Endothelial cell of umbilical vein (primary cell): Measurements from ENCODE around the gene GRIN2D. TPM values are rescaled to one million over a fixed set of nuclear protein-coding genes. Genes with fewer than 3 reads are reported as not detected.

Experiments
- BruUV-seq: library from RNA; stranded (reverse); fragments of 400-500 nt; replicated peaks from 2 replicates; lab custom pipeline; 2021; lab: Mats Ljungman, UMichigan
- CTCF ChIA-PET: fragments of 300-600, 350-600 bp; sonication (Branson Sonifier 250); formaldehyde crosslinking; loops from one replicate; lab custom pipeline; 2021; ENCODE audit warnings: antibody characterized with exemption, inconsistent platforms; lab: Charles Lee
- POLR2A ChIA-PET: fragments of 300-600, 350-600 bp; sonication (Branson Sonifier 250); formaldehyde crosslinking; loops from one replicate; lab custom pipeline; 2021; ENCODE audit warnings: antibody characterized with exemption, inconsistent platforms; lab: Charles Lee
- DNase-seq: peaks from one replicate; pipeline ENCODE4 v3.0.0-alpha.2; 2011; ENCODE audit warnings: low read depth, low spot score
- FAIRE-seq: peaks from 2 replicates; lab custom pipeline; 2011; peaks lifted over from hg19 to GRCh38; lab: Jason Lieb, UNC
- H2AFZ ChIP-seq: 2 replicates; pipeline ENCODE4 v1.6.0; 2012; ENCODE audit warnings: low read depth, low read length, control low read depth, inconsistent platforms
- H3K27ac ChIP-seq: 2 replicates; pipeline ENCODE4 v1.5.1; 2011; ENCODE audit warnings: low read depth, mild to moderate bottlenecking, control low read depth, low read length, moderate library complexity; ENCODE audit not compliant: insufficient read depth
- H3K27me3 ChIP-seq, 2 experiments: 2 replicates each; pipeline versions ENCODE4 v1.6.0 to v1.6.1; 2011; ENCODE audit warnings: low read length in 2 of 2, mixed read lengths in 1 of 2; ENCODE audit not compliant: control insufficient read depth in 2 of 2, insufficient read depth in 2 of 2
- H3K36me3 ChIP-seq, 2 experiments: 2 replicates in 1 of 2; 3 replicates in 1 of 2; pipeline ENCODE4 v1.5.1; 2011; ENCODE audit warnings: low read length in 2 of 2, mild to moderate bottlenecking in 1 of 2, moderate library complexity in 1 of 2; ENCODE audit not compliant: control insufficient read depth in 2 of 2, insufficient read depth in 2 of 2; ENCODE audit errors: extremely low read depth in 1 of 2
- H3K4me1 ChIP-seq: 3 replicates; pipeline ENCODE4 v1.5.1; 2011; ENCODE audit warnings: mild to moderate bottlenecking, low read length; ENCODE audit not compliant: control insufficient read depth, insufficient read depth; ENCODE audit errors: extremely low read depth
- H3K4me2 ChIP-seq: 2 replicates; pipeline ENCODE4 v1.6.1; 2011; ENCODE audit warnings: low read length, control low read depth, mixed read lengths; ENCODE audit not compliant: insufficient read depth
- H3K4me3 ChIP-seq, 3 experiments: fragments of 200-600 bp in 1 of 3; sonication (generic), shearing (Covaris generic) in 1 of 3; replicated peaks in 1 of 3; 2 replicates each; pipeline ENCODE4 v1.5.1; 2011 to 2016; ENCODE audit warnings: control low read depth in 3 of 3, low read length in 3 of 3, mild to moderate bottlenecking in 2 of 3, inconsistent platforms in 1 of 3, low read depth in 1 of 3, moderate library complexity in 1 of 3; ENCODE audit not compliant: insufficient read depth in 1 of 3
- H3K79me2 ChIP-seq: 2 replicates; pipeline ENCODE4 v1.6.0; 2012; ENCODE audit warnings: low read length, inconsistent platforms; ENCODE audit not compliant: control insufficient read depth, insufficient read depth
- H3K9ac ChIP-seq: replicated peaks from 2 replicates; pipeline ENCODE3; 2011; ENCODE audit warnings: low read length, control low read depth; ENCODE audit not compliant: insufficient read depth; ENCODE audit errors: extremely low read depth
- H3K9me1 ChIP-seq: replicated peaks from 3 replicates; pipeline ENCODE4 v1.6.0; 2011; ENCODE audit warnings: mild to moderate bottlenecking, low read length; ENCODE audit not compliant: control insufficient read depth, insufficient read depth; ENCODE audit errors: extremely low read depth
- H3K9me3 ChIP-seq: replicated peaks from 2 replicates; pipeline ENCODE4 v1.5.1; 2012; ENCODE audit warnings: low read length, inconsistent platforms; ENCODE audit not compliant: control insufficient read depth, insufficient read depth
- H4K20me1 ChIP-seq: replicated peaks from 2 replicates; pipeline ENCODE3; 2011; ENCODE audit warnings: mild to moderate bottlenecking, low read length; ENCODE audit not compliant: control insufficient read depth, insufficient read depth; ENCODE audit errors: extremely low read depth
- CTCF ChIP-seq, 2 donors: IDR thresholded peaks; 1 replicate in 1 of 2; 2 replicates in 1 of 2; pipeline ENCODE4 v1.5.1; 2011; ENCODE audit warnings: low read length in 2 of 2, mild to moderate bottlenecking in 2 of 2, moderate library complexity in 2 of 2, control low read depth in 1 of 2, inconsistent platforms in 1 of 2, low read depth in 1 of 2; ENCODE audit not compliant: insufficient read depth in 1 of 2; ENCODE audit errors: extremely low read depth in 1 of 2
- GATA2 ChIP-seq: IDR thresholded peaks from 2 replicates; pipeline ENCODE4 v1.7.0; 2011; ENCODE audit warnings: low read depth, mild to moderate bottlenecking, moderate library complexity, mixed read lengths, low read length; ENCODE audit not compliant: insufficient read length, insufficient read depth
- POLR2A ChIP-seq: IDR thresholded peaks from 2 replicates; pipeline ENCODE4 v1.6.1; 2012; ENCODE audit warnings: low read depth, mild to moderate bottlenecking, control low read depth, low read length
- POLR2AphosphoS5 ChIP-seq: IDR thresholded peaks from 2 replicates; pipeline ENCODE4 v1.6.1; 2012; ENCODE audit warnings: low read depth, mild to moderate bottlenecking, control low read depth, low read length, moderate library complexity; ENCODE audit not compliant: insufficient read depth
- dilution Hi-C: fragments of 300-500 bp; cut with MboI; formaldehyde crosslinking; loops from one replicate; pipeline ENCODE4 v1.15.0; 2019; ENCODE audit warnings: low sequenced_read_pairs; ENCODE audit not compliant: extremely low pct_ligation_motif_present
- intact Hi-C: fragments of 100-400 bp; cut with micrococcal nuclease; formaldehyde crosslinking; loops from one replicate; pipeline ENCODE4 v1.10.0; 2022
- polyA plus RNA-seq, 4 experiments: library from polyadenylated mRNA; depleted of rRNA in 3 of 4; stranded (reverse) in 3 of 4; unstranded in 1 of 4; fragments of >200 nt; gene quantifications; 2 replicates each; pipeline versions ENCODE4 v1.2.1 to v1.2.3, GENCODE V29; 2011 to 2012; ENCODE audit warnings: missing spikeins in 1 of 4
- total RNA-seq: library from RNA; stranded (reverse); gene quantifications from 2 replicates; pipeline ENCODE4 v1.2.3, GENCODE V29; 2021

Gene GRIN2D
- total and polyA plus RNA-seq, 2 donors (not counting 3 experiments of a cell fraction or from before 2014, with no cell fraction given), result 0.59 to 2.1 TPM

GRCh38 chr19:48390188-48391099 lies 3.0 kb upstream of the GRIN2D start:
- peak overlapping the region; percentile 68 for H3K4me2 ChIP-seq
- BruUV-seq, result no TSS peak
- H3K36me3 ChIP-seq, result peaks cover 14 to 24% of the 10 kb centered on the region in 2 experiments
- H3K9me3 ChIP-seq, result no peaks in the 10 kb centered on the region
- DNase-seq (peak; percentile 72), FAIRE-seq (peak; percentile 85)
- peak overlapping the region; percentile 77 for H2AFZ ChIP-seq
- CTCF ChIA-PET, result interaction anchor here (0.5 to 2.2 kb wide), 35 partner anchors 9 to 425 kb away, joined by 3 to 52 read pairs (median 8); partner anchors contain the start of genes GRWD1, SYNGR4 and TMEM143
- H3K9me1 ChIP-seq, result no peaks in the 10 kb centered on the region
- peaks cover 10 to 25% of the 10 kb centered on the region in 2 experiments for H3K27me3 ChIP-seq
- POLR2A ChIA-PET, result interaction anchor here (0.5 kb wide), 1 partner anchor 119 kb away, joined by 3 read pairs; no protein-coding TSS in a partner anchor
- dilution Hi-C loops (no loop called here), intact Hi-C loops (loop anchor here (1.0 to 2.0 kb wide), 5 partner anchors 26 to 194 kb away; partner anchors contain the start of genes CYTH2, GRWD1 and SYNGR4)
- peaks cover 3% of the 10 kb centered on the region for H3K4me1 ChIP-seq
- H3K9ac ChIP-seq, result peak overlapping the region; percentile 99
- peak; percentile 43 to 76 for TF ChIP-seq CTCF (IDR thresholded peaks at IDR 0.05; ENCODE audit: extremely low read depth in 1 of 2, insufficient read depth in 1 of 2, low read depth in 1 of 2, low read length in 2 of 2)
- peak; percentile 45 for TF ChIP-seq POLR2A
- TF ChIP-seq GATA2, result no peak
- TF ChIP-seq POLR2AphosphoS5, result peak; percentile 47
- H3K79me2 ChIP-seq, result peaks cover 20% of the 10 kb centered on the region
- H3K27ac ChIP-seq, result peak overlapping the region; percentile 65
- H3K4me3 ChIP-seq, result peak overlapping the region; percentile 76 to 99 (median 83)
- H4K20me1 ChIP-seq, result no peaks in the 10 kb centered on the region
